MM.1S (cell line): Measurements from ENCODE around the gene PXN.

Experiments
- EZH2 ChIP-seq: fragments of 300-600 bp; sonication (generic); optimal IDR thresholded peaks from 2 replicates; pipeline ENCODE3; 2017; ENCODE audit warnings: low read depth, mild to moderate bottlenecking, antibody characterized with exemption, low read length, mixed read lengths
- TF ChIP-seq, protein P1 (sequence below): fragments of 300-600 bp; sonication (generic); IDR thresholded peaks from 2 replicates; pipeline ENCODE4 v1.5.1; 2016; ENCODE audit warnings: antibody characterized with exemption, low read length, mixed read lengths

DNA sequence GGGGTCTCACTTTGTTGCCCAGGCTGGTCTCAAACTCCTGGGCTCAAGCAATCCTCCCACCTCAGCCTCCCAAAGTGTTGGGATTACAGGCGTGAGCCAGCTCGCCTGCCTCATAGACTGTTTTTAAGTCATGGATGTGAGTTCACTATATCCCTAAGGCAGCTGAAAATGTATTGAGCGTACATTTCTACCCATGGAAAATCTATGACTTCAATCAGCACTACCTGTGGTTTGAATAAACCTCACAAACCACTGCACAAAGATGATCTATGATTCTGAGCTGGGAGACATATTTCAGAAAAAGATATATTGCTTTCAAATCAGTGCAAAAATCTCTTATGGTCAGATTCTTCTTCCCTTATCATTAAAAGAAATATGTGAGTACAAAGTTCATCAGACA, 93.5 kb downstream of the PXN start:
- no peak for TF ChIP-seq EZH2
- TF ChIP-seq, protein P1, sequence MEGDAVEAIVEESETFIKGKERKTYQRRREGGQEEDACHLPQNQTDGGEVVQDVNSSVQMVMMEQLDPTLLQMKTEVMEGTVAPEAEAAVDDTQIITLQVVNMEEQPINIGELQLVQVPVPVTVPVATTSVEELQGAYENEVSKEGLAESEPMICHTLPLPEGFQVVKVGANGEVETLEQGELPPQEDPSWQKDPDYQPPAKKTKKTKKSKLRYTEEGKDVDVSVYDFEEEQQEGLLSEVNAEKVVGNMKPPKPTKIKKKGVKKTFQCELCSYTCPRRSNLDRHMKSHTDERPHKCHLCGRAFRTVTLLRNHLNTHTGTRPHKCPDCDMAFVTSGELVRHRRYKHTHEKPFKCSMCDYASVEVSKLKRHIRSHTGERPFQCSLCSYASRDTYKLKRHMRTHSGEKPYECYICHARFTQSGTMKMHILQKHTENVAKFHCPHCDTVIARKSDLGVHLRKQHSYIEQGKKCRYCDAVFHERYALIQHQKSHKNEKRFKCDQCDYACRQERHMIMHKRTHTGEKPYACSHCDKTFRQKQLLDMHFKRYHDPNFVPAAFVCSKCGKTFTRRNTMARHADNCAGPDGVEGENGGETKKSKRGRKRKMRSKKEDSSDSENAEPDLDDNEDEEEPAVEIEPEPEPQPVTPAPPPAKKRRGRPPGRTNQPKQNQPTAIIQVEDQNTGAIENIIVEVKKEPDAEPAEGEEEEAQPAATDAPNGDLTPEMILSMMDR, result no peak
